ENCODE measurements around the gene XNDC1N. TPM values are rescaled to one million over a fixed set of nuclear protein-coding genes. Genes with fewer than 3 reads are reported as not detected.
A peak's percentile ranks its signal among the peaks of the same experiment; 100 is the strongest.

The XNDC1N gene
- total and polyA plus RNA-seq, 2 of the 13 experiments (the other 11 are each of a cell fraction or from before 2014, with no cell fraction given) = 3.4 to 7.5 TPM

GRCh38 chr11:71928737-71929443 lies 496 bp upstream of the XNDC1N start, which contains the start of gene RNF121 (continued):
- TF ChIP-seq ZNF407 (CRISPR knock-in tag; IDR thresholded peaks at IDR 0.05; ENCODE audit: not compliant biosample characterization) = peak; percentile 22
- TF ChIP-seq SNRNP70 (IDR thresholded peaks at IDR 0.05; ENCODE audit: low read depth, low read length) = no peak
- no peak for TF ChIP-seq FUBP1 (CRISPR knock-in tag; IDR thresholded peaks at IDR 0.05; ENCODE audit: borderline replicate concordance)
- no peak for TF ChIP-seq TCF12 (IDR thresholded peaks at IDR 0.05)
- TF ChIP-seq TCF12 (CRISPR knock-in tag; IDR thresholded peaks at IDR 0.05) = no peak
- TF ChIP-seq TRIM22 (IDR thresholded peaks at IDR 0.05) = no peak
- TF ChIP-seq ZEB1 (IDR thresholded peaks at IDR 0.05; ENCODE audit: insufficient replicate concordance, low read depth) = peak; percentile 14
- TF ChIP-seq CBX1 (IDR thresholded peaks at IDR 0.05; ENCODE audit: low read depth) = no peak
- no peak for TF ChIP-seq RCOR2 (CRISPR knock-in tag; IDR thresholded peaks at IDR 0.05)
- TF ChIP-seq ZFP41 (CRISPR knock-in tag; IDR thresholded peaks at IDR 0.05; ENCODE audit: borderline replicate concordance) = no peak
- TF ChIP-seq ZNF232 (CRISPR knock-in tag; IDR thresholded peaks at IDR 0.05; ENCODE audit: borderline replicate concordance) = 0 out of 2 replicates have a peak, but pooled peaks have one; percentile 9
- no peak; the same call in none of the 2 replicates for TF ChIP-seq KMT2B (CRISPR knock-in tag; IDR thresholded peaks at IDR 0.05)
- no peak for TF ChIP-seq GLI4 (CRISPR knock-in tag; IDR thresholded peaks at IDR 0.05; ENCODE audit: borderline replicate concordance)
- TF ChIP-seq NFIC (IDR thresholded peaks at IDR 0.05; ENCODE audit: low read length) = no peak
- TF ChIP-seq ZNF703 (CRISPR knock-in tag; IDR thresholded peaks at IDR 0.05; ENCODE audit: borderline replicate concordance) = no peak
- no peak for TF ChIP-seq MLLT10 (CRISPR knock-in tag; IDR thresholded peaks at IDR 0.05)
- TF ChIP-seq ZNF577 (CRISPR knock-in tag; IDR thresholded peaks at IDR 0.05; ENCODE audit: borderline replicate concordance, low read depth) = no peak
- TF ChIP-seq FOXA3 (CRISPR knock-in tag; IDR thresholded peaks at IDR 0.05) = peak; percentile 46
- TF ChIP-seq ZSCAN30 (CRISPR knock-in tag; IDR thresholded peaks at IDR 0.05) = no peak
